GM12874 (cell line): ENCODE data around the gene PARK7.

Source experiments
- CTCF ChIP-seq: IDR thresholded peaks from 2 replicates; pipeline ENCODE4 v1.5.1; 2011; ENCODE audit warnings: low read depth, mild to moderate bottlenecking, control low read depth, low read length, moderate library complexity; ENCODE audit not compliant: insufficient read depth

The PARK7 gene

GRCh38 chr1:7940034-7940433 lies 21.5 kb upstream of the PARK7 start:
- no peak for TF ChIP-seq CTCF

DNA sequence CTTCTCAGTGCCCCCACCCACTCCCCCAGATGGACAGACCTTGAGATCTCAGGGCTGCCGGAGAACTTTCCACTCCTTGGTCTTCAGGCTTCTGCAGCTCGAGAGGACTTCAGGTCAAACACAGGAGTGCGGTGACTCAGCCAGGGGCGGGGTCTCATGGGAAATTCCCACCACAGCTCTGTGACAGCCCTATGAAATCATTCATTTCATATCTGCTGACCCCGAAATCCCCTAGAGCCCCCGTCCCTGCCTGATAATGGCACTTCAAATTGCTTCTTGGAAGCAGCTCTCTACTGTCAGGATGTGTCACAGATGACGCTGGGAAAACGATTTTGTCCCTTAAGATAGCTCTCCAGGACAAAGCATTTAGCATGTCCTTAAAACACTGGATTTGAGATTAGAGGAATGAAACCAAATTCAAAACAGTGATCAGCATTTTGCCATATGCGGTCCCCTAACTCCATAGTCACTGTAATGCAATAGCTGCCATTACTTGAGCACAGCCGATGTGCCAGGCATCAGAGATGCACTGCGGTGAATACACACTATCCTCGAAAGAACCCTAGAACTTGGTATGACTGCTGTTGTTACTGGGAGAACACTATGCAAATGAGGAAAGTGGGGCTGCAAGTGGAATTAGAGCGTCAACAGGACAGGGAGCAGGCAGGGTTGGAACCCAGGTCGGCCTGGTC lies 20.6 kb upstream of the PARK7 start, which contains the start of gene TNFRSF9:
Gene TNFRSF9, minus strand, starts transcription at position 95 of the 692 bp plus-strand sequence. CDS start 845 bp downstream, outside the sequence.
- no peak for TF ChIP-seq CTCF

GRCh38 chr1:7941437-7941793 lies 20.1 kb upstream of the PARK7 start:
- TF ChIP-seq CTCF = no peak

DNA sequence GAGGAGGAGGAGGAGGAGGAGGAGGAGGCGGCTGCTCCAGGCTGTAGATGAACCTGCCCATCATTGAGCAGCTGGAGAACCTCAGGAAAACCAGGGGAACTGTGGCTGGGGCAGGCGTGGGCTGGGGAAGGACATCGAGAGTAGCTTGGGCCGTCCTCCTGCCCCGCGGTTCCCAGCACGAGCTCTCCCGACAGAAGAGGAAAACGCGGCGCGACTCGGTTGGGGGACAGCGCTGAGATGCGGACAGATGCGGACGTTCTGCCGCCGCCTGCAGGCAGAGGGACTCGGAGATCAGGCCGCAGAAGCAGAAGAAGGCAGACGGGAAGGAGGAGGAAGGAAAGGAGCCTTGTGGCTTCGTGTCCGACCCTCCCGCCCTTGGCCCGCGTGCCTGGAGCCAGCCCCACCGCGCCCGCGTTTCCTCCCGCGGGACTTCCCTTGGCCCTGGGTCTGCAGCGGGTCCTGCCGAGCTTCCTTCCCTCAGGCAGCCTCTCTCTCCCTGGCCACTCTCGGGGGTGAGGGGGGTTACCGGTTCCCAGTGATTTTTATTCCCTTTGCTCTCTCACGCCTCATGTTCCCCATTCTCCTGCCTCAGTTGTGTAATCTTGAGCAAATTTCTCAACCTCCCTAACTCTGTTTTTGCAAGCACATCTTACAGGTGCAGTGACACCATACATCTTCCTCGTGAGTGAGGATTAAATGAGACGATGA lies 19.1 kb upstream of the PARK7 start:
- TF ChIP-seq CTCF = peak; percentile 45; the same call in 1 of the 2 replicates

DNA sequence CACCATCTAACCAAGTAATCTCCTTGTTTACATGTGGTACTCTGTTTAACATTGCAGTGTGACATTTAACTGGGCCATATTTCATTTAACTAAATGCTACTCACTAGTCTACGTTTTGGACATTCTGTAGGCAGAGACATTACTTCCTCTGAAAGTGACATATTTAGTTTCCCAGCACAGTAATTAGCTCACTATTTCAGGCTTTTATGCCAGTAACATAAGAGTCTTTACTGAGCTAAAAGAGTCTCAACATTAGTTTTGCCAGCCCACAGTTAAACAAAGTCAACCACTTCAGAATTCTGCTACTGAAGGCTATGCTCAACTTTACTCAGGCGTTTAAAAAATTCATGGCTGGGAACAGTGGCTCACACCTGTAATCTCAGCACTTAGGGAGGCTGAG lies 18.3 kb upstream of the PARK7 start:
- no peak for TF ChIP-seq CTCF

DNA sequence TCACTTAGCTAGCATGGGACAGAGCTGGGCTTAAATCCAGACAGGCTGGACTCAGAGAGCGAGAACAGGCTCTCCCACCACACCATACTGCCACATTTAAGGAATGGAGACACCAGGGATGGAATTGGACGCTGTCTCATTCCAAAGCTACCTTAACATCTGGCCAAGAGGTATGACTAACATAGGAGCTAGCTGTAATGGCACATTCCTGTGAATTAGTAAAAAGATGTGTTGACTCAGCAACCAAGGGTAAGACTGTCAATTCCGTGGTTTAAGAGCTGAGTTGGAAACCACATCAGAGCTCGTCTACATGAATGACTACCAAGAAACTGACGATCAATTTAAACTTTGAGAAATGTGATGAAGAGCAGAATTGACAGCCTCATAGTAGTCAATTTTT lies 12.6 kb upstream of the PARK7 start:
- no peak for TF ChIP-seq CTCF

- TF ChIP-seq CTCF = no peak
Measured at GRCh38 chr1:7953850-7954609, 7.5 kb upstream of the PARK7 start.
